ENCODE measurements around the gene MAGEB18.

Gene MAGEB18

DNA sequence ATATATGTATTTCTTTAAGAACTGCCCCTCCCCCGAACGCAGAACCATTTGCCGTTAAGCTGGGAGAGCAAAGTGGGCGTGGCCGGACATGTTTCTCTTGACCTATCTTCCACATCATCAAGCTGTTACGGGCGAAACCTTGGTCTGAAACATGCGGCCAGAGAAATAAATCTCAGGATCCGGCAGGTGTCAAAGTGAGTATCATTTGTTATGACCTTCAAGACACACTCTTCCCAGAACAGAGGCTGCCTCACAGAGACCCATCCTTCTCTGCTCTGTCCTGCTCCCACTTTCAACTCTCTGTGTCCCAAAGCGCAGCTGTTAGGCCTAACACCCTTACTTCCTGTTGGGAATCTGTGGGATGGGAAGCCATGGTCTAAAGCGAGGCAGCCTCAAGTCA, at the start of gene MAGEB18:
MAGEB18 (plus strand) TSS at position 70 of the 400 bp plus-strand sequence. CDS start 643 bp downstream, outside the sequence.
- TF ChIP-seq ZNF266 (tag by site-specific recombination; IDR thresholded peaks at IDR 0.05; ENCODE audit: low read depth) (no peak), ZNF37A (tag by site-specific recombination; IDR thresholded peaks at IDR 0.05) (no peak), ZNF544 (tag by site-specific recombination; IDR thresholded peaks at IDR 0.05) (no peak), KLF10 (tag by site-specific recombination; IDR thresholded peaks at IDR 0.05) (no peak), RBAK (tag by site-specific recombination; IDR thresholded peaks at IDR 0.05) (no peak), ZNF350 (tag by site-specific recombination; IDR thresholded peaks at IDR 0.05) (no peak), ZNF121 (tag by site-specific recombination; IDR thresholded peaks at IDR 0.05) (no peak), MZF1 (tag by site-specific recombination; IDR thresholded peaks at IDR 0.05; ENCODE audit: borderline replicate concordance) (no peak), ZNF626 (tag by site-specific recombination; IDR thresholded peaks at IDR 0.05) (no peak), ZBTB10 (tag by site-specific recombination; IDR thresholded peaks at IDR 0.05) (no peak), HOXD13 (CRISPR knock-in tag; IDR thresholded peaks at IDR 0.05; ENCODE audit: borderline replicate concordance) (no peak), ZNF324 (tag by site-specific recombination; IDR thresholded peaks at IDR 0.05) (no peak), ZNF157 (tag by site-specific recombination; IDR thresholded peaks at IDR 0.05) (no peak)
- H3K4me3 ChIP-seq (ENCODE audit: low read depth, low read length): no peak within 1 kb of the TSS

DNA sequence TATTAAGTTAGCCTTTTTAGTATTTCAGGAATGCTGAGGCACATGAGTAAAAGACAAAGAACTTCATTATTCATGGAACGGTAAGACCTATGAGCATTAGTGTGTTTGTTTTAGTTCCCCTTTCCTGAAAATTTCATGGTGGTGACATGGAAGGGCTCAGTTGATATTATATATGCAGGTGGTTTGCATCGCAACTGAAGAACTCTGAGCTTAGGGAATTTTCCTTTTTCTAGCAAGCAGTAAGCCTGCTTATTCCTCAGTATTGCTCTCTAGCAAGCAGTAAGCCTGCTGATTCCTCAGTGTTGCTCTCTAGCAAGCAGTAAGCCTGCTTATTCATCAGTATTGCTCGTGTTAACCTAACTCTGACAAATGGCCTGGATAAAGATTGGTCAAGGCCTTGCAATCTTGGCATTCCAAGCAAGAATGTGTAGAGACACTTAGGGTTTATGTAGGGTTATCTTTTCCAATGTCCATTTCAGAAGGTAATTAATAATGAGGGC, 37.7 kb upstream of the MAGEB18 start:
- H3K36me3 ChIP-seq (ENCODE audit: control insufficient read depth in 2 of 2, insufficient read depth in 1 of 2, low read length in 2 of 2): no peaks in the 10 kb centered on the region

More for the DNA sequence above, at the start of gene MAGEB18:
- Histone ChIP-seq H3K9me3 (ENCODE audit: control insufficient read depth, insufficient read depth, low read depth, low read length) (no peaks in the 10 kb centered on the region), H3K4me1 (ENCODE audit: control insufficient read depth, insufficient read depth, low read length) (no peaks in the 10 kb centered on the region), H3K27ac (ENCODE audit: extremely low read depth, low read depth, low read length) (no peak within 1 kb of the TSS), H3K36me3 (ENCODE audit: control insufficient read depth in 2 of 2, insufficient read depth in 1 of 2, low read length in 2 of 2) (no peaks in the 10 kb centered on the region)
- POLR2A ChIA-PET: no interaction called here
- CTCF ChIA-PET: no interaction called here

More for the DNA sequence above, 37.7 kb upstream of the MAGEB18 start:
- Histone ChIP-seq H3K27ac (ENCODE audit: extremely low read depth, low read depth, low read length) (no peak overlapping the region), H3K4me3 (ENCODE audit: low read depth, low read length) (no peak overlapping the region), H3K4me1 (ENCODE audit: control insufficient read depth, insufficient read depth, low read length) (no peaks in the 10 kb centered on the region), H3K9me3 (ENCODE audit: control insufficient read depth, insufficient read depth, low read depth, low read length) (no peaks in the 10 kb centered on the region)
- CTCF ChIA-PET: no interaction called here
- POLR2A ChIA-PET: no interaction called here
- TF ChIP-seq, protein P1, sequence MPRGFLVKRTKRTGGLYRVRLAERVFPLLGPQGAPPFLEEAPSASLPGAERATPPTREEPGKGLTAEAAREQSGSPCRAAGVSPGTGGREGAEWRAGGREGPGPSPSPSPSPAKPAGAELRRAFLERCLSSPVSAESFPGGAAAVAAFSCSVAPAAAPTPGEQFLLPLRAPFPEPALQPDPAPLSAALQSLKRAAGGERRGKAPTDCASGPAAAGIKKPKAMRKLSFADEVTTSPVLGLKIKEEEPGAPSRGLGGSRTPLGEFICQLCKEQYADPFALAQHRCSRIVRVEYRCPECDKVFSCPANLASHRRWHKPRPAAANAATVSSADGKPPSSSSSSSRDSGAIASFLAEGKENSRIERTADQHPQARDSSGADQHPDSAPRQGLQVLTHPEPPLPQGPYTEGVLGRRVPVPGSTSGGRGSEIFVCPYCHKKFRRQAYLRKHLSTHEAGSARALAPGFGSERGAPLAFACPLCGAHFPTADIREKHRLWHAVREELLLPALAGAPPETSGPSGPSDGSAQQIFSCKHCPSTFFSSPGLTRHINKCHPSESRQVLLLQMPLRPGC (tag by site-specific recombination; IDR thresholded peaks at IDR 0.05): no peak
- no peak for TF ChIP-seq ZNF274 (IDR thresholded peaks at IDR 0.05; ENCODE audit: low read length)
- no peak for TF ChIP-seq ZNF274 (tag by site-specific recombination; IDR thresholded peaks at IDR 0.05; ENCODE audit: borderline replicate concordance)
- TF ChIP-seq, protein P2, sequence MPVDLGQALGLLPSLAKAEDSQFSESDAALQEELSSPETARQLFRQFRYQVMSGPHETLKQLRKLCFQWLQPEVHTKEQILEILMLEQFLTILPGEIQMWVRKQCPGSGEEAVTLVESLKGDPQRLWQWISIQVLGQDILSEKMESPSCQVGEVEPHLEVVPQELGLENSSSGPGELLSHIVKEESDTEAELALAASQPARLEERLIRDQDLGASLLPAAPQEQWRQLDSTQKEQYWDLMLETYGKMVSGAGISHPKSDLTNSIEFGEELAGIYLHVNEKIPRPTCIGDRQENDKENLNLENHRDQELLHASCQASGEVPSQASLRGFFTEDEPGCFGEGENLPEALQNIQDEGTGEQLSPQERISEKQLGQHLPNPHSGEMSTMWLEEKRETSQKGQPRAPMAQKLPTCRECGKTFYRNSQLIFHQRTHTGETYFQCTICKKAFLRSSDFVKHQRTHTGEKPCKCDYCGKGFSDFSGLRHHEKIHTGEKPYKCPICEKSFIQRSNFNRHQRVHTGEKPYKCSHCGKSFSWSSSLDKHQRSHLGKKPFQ (tag by site-specific recombination; IDR thresholded peaks at IDR 0.05): no peak
- no peak for TF ChIP-seq OVOL3 (tag by site-specific recombination; IDR thresholded peaks at IDR 0.05)
- TF ChIP-seq ZNF155 (tag by site-specific recombination; IDR thresholded peaks at IDR 0.05): no peak
- no peak for TF ChIP-seq ZNF23 (tag by site-specific recombination; IDR thresholded peaks at IDR 0.05; ENCODE audit: borderline replicate concordance)
- TF ChIP-seq ZNF768 (tag by site-specific recombination; IDR thresholded peaks at IDR 0.05): no peak
- no peak for TF ChIP-seq ZNF174 (tag by site-specific recombination; IDR thresholded peaks at IDR 0.05)
- no peak for TF ChIP-seq ZNF747 (tag by site-specific recombination; IDR thresholded peaks at IDR 0.05)
- no peak for TF ChIP-seq ZNF610 (tag by site-specific recombination; IDR thresholded peaks at IDR 0.05; ENCODE audit: borderline replicate concordance)

All from HEK293 (cell line).